PC-9 (cell line): ENCODE measurements around the gene MS4A7.

ENCODE experiments used
- EZH2 ChIP-seq: fragments of 200-600 bp; sonication (generic); IDR thresholded peaks from 2 replicates; pipeline ENCODE4 v1.8.0; 2017; ENCODE audit warnings: antibody characterized with exemption, low read depth
- TF ChIP-seq, protein P1 (sequence below): fragments of 200-600 bp; sonication (generic); conservative IDR thresholded peaks from 2 replicates; pipeline ENCODE4 v1.6.1; 2017; ENCODE audit warnings: mixed run types, antibody characterized with exemption, mild to moderate bottlenecking, moderate library complexity

DNA sequence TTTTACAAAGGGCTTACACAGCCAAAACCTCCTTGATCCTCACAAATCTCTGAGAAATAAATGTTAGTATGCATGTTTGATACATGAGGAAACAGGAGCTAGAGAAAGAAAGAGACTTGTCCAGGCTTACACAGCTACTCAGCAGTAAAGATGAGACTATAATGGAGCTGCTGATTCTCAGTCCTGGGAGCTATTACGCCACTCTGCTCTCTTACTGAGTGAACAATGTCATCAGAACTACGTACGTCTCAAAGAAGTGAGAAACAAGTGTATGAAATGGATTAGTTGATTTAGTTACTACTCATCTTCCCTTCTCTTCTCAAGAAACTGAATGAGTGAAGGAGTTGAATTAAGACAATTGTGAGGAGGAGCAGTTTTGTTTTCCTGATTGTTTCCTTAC, 39.0 kb upstream of the MS4A7 start:
- no peak for TF ChIP-seq EZH2
- TF ChIP-seq, protein P1, sequence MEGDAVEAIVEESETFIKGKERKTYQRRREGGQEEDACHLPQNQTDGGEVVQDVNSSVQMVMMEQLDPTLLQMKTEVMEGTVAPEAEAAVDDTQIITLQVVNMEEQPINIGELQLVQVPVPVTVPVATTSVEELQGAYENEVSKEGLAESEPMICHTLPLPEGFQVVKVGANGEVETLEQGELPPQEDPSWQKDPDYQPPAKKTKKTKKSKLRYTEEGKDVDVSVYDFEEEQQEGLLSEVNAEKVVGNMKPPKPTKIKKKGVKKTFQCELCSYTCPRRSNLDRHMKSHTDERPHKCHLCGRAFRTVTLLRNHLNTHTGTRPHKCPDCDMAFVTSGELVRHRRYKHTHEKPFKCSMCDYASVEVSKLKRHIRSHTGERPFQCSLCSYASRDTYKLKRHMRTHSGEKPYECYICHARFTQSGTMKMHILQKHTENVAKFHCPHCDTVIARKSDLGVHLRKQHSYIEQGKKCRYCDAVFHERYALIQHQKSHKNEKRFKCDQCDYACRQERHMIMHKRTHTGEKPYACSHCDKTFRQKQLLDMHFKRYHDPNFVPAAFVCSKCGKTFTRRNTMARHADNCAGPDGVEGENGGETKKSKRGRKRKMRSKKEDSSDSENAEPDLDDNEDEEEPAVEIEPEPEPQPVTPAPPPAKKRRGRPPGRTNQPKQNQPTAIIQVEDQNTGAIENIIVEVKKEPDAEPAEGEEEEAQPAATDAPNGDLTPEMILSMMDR, result no peak
